ENCODE measurements around the gene ATP2A1. TPM values are rescaled to one million over a fixed set of nuclear protein-coding genes. Genes with fewer than 3 reads are reported as not detected.

ATP2A1 gene
- total and polyA plus RNA-seq, 2 experiments from 2014 or later, result 0.73 to 4.0 TPM

- TF ChIP-seq ZNF462 (CRISPR knock-in tag; IDR thresholded peaks at IDR 0.05) (no peak), ZNF114 (CRISPR knock-in tag; IDR thresholded peaks at IDR 0.05) (no peak), ZNF331 (CRISPR knock-in tag; IDR thresholded peaks at IDR 0.05; ENCODE audit: low read depth) (no peak), JUNB (IDR thresholded peaks at IDR 0.05; ENCODE audit: unreplicated experiment) (no peak)
Observed at GRCh38 chr16:28915181-28915580, 36.9 kb downstream of the ATP2A1 start (continued).

GRCh38 chr16:28917095-28917494 lies 38.8 kb downstream of the ATP2A1 start:
- no peak for ATAC-seq
- Histone ChIP-seq H4K20me1 (replicated peaks; ENCODE audit: insufficient read depth) (no peaks in the 10 kb centered on the region; the same call in 1 of the 2 replicates), H3K79me2 (replicated peaks; ENCODE audit: insufficient read depth) (no peaks in the 10 kb centered on the region), H2AFZ (no peak overlapping the region), H3K4me1 (ENCODE audit: insufficient read depth) (no peaks in the 10 kb centered on the region), H3K4me3 (no peak overlapping the region), H3K4me2 (no peak overlapping the region), H3K27me3 (ENCODE audit: insufficient read depth) (no peaks in the 10 kb centered on the region), H3K36me3 (ENCODE audit: insufficient read depth) (0 out of 2 replicates have a peak, but pooled peaks cover 4% of the 10 kb centered on the region), H3F3A (replicated peaks; ENCODE audit: low read depth) (no peaks in the 10 kb centered on the region), H3K9me2 (ENCODE audit: insufficient read depth) (no peaks in the 10 kb centered on the region), H3K27ac (ENCODE audit: low read depth) (no peak overlapping the region)
- no peak overlapping the region; the same call in 2 of the 3 replicates for H3K4me3 Mint-ChIP-seq
- H3K9me3 Mint-ChIP-seq, result no peaks in the 10 kb centered on the region
- no peak for DNase-seq (ENCODE audit: low spot score)
- H3K27me3 Mint-ChIP-seq (ENCODE audit: insufficient read depth, low read depth, poor library complexity), result peaks cover 5% of the 10 kb centered on the region
- H3K27ac Mint-ChIP-seq, result no peak overlapping the region
- no peaks in the 10 kb centered on the region; the same call in 2 of the 3 replicates for H3K4me1 Mint-ChIP-seq
- H3K36me3 Mint-ChIP-seq (ENCODE audit: low read depth), result peaks cover 37% of the 10 kb centered on the region
- no peak for TF ChIP-seq NANOG (IDR thresholded peaks at IDR 0.05; ENCODE audit: borderline replicate concordance)
- TF ChIP-seq ZNF331 (CRISPR knock-in tag; IDR thresholded peaks at IDR 0.05; ENCODE audit: low read depth), result no peak
- TF ChIP-seq EZH2 (IDR thresholded peaks at IDR 0.05; ENCODE audit: low read depth, unreplicated experiment), result no peak
- TF ChIP-seq EZH2phosphoT487 (IDR thresholded peaks at IDR 0.05; ENCODE audit: unreplicated experiment), result no peak
- no peak for TF ChIP-seq CREB1 (CRISPR knock-in tag; IDR thresholded peaks at IDR 0.05; ENCODE audit: low read depth)
- no peak for TF ChIP-seq REST (IDR thresholded peaks at IDR 0.05; ENCODE audit: unreplicated experiment)
- TF ChIP-seq POLR2AphosphoS5 (IDR thresholded peaks at IDR 0.05; ENCODE audit: low read depth), result no peak

All from GM23338 (cell line).